SK-N-SH treated with all-trans-retinoic acid at 6 μM for 48 hours (cell line): ENCODE measurements around the gene SFN.
"Not testable (repeated sequence)": the region's sequence is repeated elsewhere in the genome, so short reads cannot be mapped to it uniquely, and the experiment has no call there.

Source experiments
- ATAC-seq: fragments of 200-7000 bp; cut with Tn5 transposase; 3 replicates; pipeline ENCODE4 v1.9.1; 2020; ENCODE audit warnings: mild to moderate bottlenecking, moderate library complexity
- ARNTL ChIP-seq: fragments of 450-650 bp; formaldehyde crosslinking; IDR thresholded peaks from 2 replicates; pipeline ENCODE4 v1.5.0; 2020; ENCODE audit warnings: low read depth, mild to moderate bottlenecking, moderate library complexity, borderline replicate concordance
- BACH2 ChIP-seq: fragments of 250-450 bp; sonication (Bioruptor Pico); IDR thresholded peaks from 2 replicates; pipeline ENCODE4 v1.9.0; 2021; ENCODE audit warnings: mild to moderate bottlenecking, borderline replicate concordance
- CREB5 ChIP-seq: fragments of 250-450 bp; sonication (Bioruptor Pico); IDR thresholded peaks from 2 replicates; pipeline ENCODE4 v1.5.1; 2020; ENCODE audit warnings: low read depth, mild to moderate bottlenecking, moderate library complexity
- ESRRG ChIP-seq: fragments of 250-450 bp; sonication (Bioruptor Pico); IDR thresholded peaks from 2 replicates; pipeline ENCODE4 v1.6.1; 2021; ENCODE audit warnings: mild to moderate bottlenecking
- GLIS3 ChIP-seq: fragments of 250-450 bp; sonication (Bioruptor Pico); IDR thresholded peaks from 2 replicates; pipeline ENCODE4 v1.5.0; 2020; ENCODE audit warnings: mild to moderate bottlenecking, moderate library complexity
- ISL1 ChIP-seq: fragments of 250-450 bp; sonication (Bioruptor Pico); IDR thresholded peaks from 2 replicates; pipeline ENCODE4 v2.1.2; 2022; ENCODE audit warnings: mild to moderate bottlenecking, moderate library complexity
- OSR1 ChIP-seq: fragments of 250-450 bp; sonication (Bioruptor Pico); IDR thresholded peaks from 2 replicates; pipeline ENCODE4 v1.8.0; 2022; ENCODE audit warnings: moderate library complexity, mild to moderate bottlenecking, inconsistent platforms
- PATZ1 ChIP-seq: fragments of 250-450 bp; sonication (Bioruptor Pico); IDR thresholded peaks from 2 replicates; pipeline ENCODE4 v1.8.0; 2020; ENCODE audit warnings: mild to moderate bottlenecking, moderate library complexity, borderline replicate concordance
- PPARA ChIP-seq: fragments of 250-450 bp; sonication (Bioruptor Pico); IDR thresholded peaks from 2 replicates; pipeline ENCODE4 v1.5.0; 2020; ENCODE audit warnings: mild to moderate bottlenecking, borderline replicate concordance
- SNAI2 ChIP-seq: fragments of 250-450 bp; sonication (Bioruptor Pico); IDR thresholded peaks from 2 replicates; pipeline ENCODE4 v1.5.0; 2020; ENCODE audit warnings: mild to moderate bottlenecking, moderate library complexity
- TCF4 ChIP-seq: fragments of 250-450 bp; sonication (Bioruptor Pico); IDR thresholded peaks from 2 replicates; pipeline ENCODE4 v1.8.0; 2021; ENCODE audit warnings: mild to moderate bottlenecking, moderate library complexity, borderline replicate concordance
- TOX ChIP-seq: fragments of 250-450 bp; sonication (Bioruptor Pico); IDR thresholded peaks from 2 replicates; pipeline ENCODE4 v1.8.0; 2021; ENCODE audit warnings: mild to moderate bottlenecking, moderate library complexity, borderline replicate concordance
- ZC3H10 ChIP-seq: fragments of 250-450 bp; sonication (Bioruptor Pico); IDR thresholded peaks from 2 replicates; pipeline ENCODE4 v1.5.1; 2021; ENCODE audit warnings: mild to moderate bottlenecking, moderate library complexity
- ZNF565 ChIP-seq: fragments of 450-650 bp; formaldehyde crosslinking; conservative IDR thresholded peaks from 2 replicates; pipeline ENCODE4 v1.5.0; 2020; ENCODE audit warnings: low read depth, mild to moderate bottlenecking, moderate library complexity
- ZNF70 ChIP-seq: fragments of 450-650 bp; formaldehyde crosslinking; IDR thresholded peaks from 2 replicates; pipeline ENCODE4 v1.5.0; 2020; ENCODE audit warnings: mild to moderate bottlenecking, moderate library complexity
- ZNF8 ChIP-seq: fragments of 450-650 bp; formaldehyde crosslinking; IDR thresholded peaks from 2 replicates; pipeline ENCODE4 v1.5.0; 2020; ENCODE audit warnings: mild to moderate bottlenecking, moderate library complexity
- TF ChIP-seq, protein P1 (sequence below): fragments of 250-450 bp; sonication (Bioruptor Pico); IDR thresholded peaks from 2 replicates; pipeline ENCODE4 v1.5.0; 2020; ENCODE audit warnings: mild to moderate bottlenecking, moderate library complexity
- TF ChIP-seq, protein P2 (sequence below): fragments of 250-450 bp; sonication (Bioruptor Pico); IDR thresholded peaks from 2 replicates; pipeline ENCODE4 v1.8.0; 2021; ENCODE audit warnings: low read depth, mild to moderate bottlenecking, moderate library complexity, borderline replicate concordance

The SFN gene

DNA sequence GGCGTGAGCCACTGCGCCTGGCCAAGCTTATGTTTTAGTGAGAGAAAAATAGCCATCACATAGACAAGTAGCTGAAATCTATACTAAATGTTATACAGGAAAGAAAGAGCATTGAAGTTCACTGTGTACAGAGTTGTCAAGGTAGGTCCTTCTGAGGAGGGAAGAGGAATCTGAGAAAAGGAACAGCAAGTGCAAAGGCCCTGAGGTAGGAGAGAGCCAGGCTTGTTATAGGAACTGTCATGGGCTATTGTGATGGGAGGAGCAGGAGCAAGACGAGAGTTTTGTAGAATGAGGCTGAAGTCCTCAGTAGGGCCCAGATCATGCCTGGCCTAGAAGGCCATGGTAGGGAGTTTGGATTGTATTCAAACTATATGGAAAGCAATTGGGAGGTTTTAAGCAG lies 31.9 kb upstream of the SFN start:
- no peak for TF ChIP-seq ZNF8 (CRISPR knock-in tag)
- TF ChIP-seq ZNF565 = no peak
- no peak for ATAC-seq

DNA sequence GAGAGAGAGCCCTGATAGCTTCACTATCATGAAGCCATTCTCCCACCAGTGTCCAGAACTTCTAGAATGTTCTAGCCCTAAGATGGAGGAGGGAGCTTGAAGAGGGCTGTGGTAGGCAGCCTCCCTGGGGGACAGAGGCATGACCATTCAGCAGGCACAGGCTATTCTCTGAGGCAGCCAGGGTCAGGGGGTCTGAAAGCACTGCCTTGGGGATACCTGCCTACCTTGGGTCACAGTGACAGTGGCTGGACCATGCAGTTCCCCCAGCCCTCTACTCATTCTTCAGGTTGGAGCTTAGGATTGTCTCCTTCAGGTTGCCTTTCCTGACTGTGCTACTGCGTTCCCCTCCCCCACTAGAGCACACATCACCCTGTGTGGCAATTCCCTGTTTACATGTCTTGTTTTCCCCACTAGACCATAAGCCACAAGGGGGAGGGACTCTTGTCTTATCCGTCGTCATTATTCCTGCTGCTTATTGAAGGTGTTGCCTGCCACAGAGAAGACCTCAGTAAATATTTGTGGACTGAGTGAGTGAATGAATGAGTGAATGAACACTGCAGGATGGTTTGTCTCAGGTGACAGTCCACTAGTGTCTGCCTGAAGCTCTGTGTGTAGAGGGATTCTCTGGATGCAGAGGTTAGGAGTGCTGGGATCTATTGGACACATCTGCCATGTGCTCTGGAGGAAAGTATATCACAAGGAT lies 31.3 kb upstream of the SFN start:
- TF ChIP-seq PATZ1 = no peak
- TF ChIP-seq GLIS3 = no peak
- TF ChIP-seq, all 23 proteins: peak for 0
- ATAC-seq = no peak

DNA sequence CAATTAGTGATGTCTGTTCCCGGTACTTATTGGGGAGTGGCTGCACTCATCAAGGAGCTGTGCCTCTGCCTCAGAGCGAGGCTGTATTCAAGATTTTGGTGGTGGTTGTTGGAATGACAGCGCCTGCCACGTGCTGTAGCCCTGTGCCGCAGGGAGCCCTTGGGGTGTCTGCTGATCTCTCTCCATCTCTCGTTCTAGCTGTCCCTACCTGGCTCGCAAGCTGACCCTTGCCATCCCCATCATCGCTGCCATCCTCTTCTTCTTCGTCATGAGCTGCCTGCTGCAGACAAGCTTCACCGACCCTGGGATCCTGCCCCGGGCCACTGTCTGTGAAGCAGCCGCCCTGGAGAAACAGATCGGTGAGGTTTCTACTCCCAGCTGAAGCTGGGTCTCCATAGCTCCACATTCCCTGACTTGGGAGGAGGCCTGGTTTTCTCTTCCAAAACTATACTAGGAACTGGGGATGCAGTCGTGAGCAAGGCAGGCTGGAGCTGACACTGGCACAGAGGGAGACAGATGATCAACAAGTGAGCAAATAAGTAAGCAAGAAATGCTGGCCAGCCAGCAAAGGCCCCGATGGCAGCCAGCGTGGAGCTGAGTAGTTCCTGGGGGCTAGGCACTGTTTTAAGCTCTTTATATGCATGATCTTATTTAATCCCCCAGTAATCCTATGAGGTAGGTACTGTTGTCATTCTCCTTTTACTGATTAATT lies 30.5 kb upstream of the SFN start:
- no peak for TF ChIP-seq TOX (CRISPR knock-in tag)
- no peak for ATAC-seq

- TF ChIP-seq OSR1 (CRISPR knock-in tag) (no peak), BACH2 (no peak), ZC3H10 (no peak), ZNF565 (no peak), ESRRG (no peak), ISL1 (CRISPR knock-in tag) (no peak), PPARA (CRISPR knock-in tag) (no peak), ARNTL (CRISPR knock-in tag) (no peak), SNAI2 (CRISPR knock-in tag) (no peak), CREB5 (CRISPR knock-in tag) (no peak), TOX (CRISPR knock-in tag) (no peak), PATZ1 (no peak), ZNF70 (CRISPR knock-in tag) (no peak), TCF4 (CRISPR knock-in tag) (no peak), ZNF8 (CRISPR knock-in tag) (no peak)
- TF ChIP-seq, protein P1, sequence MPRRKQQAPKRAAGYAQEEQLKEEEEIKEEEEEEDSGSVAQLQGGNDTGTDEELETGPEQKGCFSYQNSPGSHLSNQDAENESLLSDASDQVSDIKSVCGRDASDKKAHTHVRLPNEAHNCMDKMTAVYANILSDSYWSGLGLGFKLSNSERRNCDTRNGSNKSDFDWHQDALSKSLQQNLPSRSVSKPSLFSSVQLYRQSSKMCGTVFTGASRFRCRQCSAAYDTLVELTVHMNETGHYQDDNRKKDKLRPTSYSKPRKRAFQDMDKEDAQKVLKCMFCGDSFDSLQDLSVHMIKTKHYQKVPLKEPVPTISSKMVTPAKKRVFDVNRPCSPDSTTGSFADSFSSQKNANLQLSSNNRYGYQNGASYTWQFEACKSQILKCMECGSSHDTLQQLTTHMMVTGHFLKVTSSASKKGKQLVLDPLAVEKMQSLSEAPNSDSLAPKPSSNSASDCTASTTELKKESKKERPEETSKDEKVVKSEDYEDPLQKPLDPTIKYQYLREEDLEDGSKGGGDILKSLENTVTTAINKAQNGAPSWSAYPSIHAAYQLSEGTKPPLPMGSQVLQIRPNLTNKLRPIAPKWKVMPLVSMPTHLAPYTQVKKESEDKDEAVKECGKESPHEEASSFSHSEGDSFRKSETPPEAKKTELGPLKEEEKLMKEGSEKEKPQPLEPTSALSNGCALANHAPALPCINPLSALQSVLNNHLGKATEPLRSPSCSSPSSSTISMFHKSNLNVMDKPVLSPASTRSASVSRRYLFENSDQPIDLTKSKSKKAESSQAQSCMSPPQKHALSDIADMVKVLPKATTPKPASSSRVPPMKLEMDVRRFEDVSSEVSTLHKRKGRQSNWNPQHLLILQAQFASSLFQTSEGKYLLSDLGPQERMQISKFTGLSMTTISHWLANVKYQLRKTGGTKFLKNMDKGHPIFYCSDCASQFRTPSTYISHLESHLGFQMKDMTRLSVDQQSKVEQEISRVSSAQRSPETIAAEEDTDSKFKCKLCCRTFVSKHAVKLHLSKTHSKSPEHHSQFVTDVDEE (CRISPR knock-in tag) = no peak
- TF ChIP-seq, protein P2, sequence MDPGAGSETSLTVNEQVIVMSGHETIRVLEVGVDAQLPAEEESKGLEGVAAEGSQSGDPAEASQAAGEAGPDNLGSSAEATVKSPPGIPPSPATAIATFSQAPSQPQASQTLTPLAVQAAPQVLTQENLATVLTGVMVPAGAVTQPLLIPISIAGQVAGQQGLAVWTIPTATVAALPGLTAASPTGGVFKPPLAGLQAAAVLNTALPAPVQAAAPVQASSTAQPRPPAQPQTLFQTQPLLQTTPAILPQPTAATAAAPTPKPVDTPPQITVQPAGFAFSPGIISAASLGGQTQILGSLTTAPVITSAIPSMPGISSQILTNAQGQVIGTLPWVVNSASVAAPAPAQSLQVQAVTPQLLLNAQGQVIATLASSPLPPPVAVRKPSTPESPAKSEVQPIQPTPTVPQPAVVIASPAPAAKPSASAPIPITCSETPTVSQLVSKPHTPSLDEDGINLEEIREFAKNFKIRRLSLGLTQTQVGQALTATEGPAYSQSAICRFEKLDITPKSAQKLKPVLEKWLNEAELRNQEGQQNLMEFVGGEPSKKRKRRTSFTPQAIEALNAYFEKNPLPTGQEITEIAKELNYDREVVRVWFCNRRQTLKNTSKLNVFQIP (CRISPR knock-in tag) = no peak
- ATAC-seq = no peak
Measured at GRCh38 chr1:26833432-26834405, 29.2 kb upstream of the SFN start.

DNA sequence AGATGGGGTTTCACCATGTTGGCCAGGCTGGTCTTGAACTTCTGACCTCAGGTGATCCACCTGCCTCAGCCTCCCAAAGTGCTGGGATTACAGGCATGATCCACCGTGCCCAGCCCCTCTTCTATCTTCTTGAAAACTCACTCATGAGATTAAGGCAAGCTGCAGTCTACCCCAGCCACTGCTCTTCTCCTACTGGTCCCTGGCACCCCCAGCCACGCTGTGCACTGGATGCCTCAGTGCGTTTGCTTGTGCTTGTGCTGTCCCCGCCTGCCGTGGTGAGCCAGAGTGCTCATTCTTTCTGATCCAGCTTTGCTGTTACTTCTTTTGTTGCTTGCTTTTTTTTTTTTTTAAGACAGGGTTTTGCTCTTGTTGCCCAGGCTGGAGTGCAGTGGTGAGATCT lies 25.3 kb upstream of the SFN start:
- not testable (repeated sequence) for ATAC-seq
